ENCODE data around the gene GPATCH3.

Gene GPATCH3

GRCh38 chr1:26922431-26922729 lies 22.1 kb upstream of the GPATCH3 start:
- Mint-ChIP-seq H3K36me3 (ENCODE audit: low read depth) (peaks cover 36% of the 10 kb centered on the region), H3K27me3 (no peaks in the 10 kb centered on the region), H3K4me1 (ENCODE audit: low read depth) (peaks cover 45% of the 10 kb centered on the region), H3K4me3 (peak overlapping the region; percentile 96), H3K27ac (peak overlapping the region; percentile 99), H3K9me3 (no peaks in the 10 kb centered on the region)

GRCh38 chr1:26921540-26922430 lies 21.5 kb upstream of the GPATCH3 start, which contains the start of gene NUDC:
Gene NUDC, plus strand, starts transcription at chr1:26921743. Its CDS starts 106 bp downstream, at chr1:26921849.
- Mint-ChIP-seq H3K4me1 (ENCODE audit: low read depth) (peaks cover 42% of the 10 kb centered on the region), H3K9me3 (no peaks in the 10 kb centered on the region), H3K27me3 (no peaks in the 10 kb centered on the region), H3K27ac (peak within 1 kb of the TSS; percentile 99), H3K36me3 (ENCODE audit: low read depth) (peaks cover 31% of the 10 kb centered on the region), H3K4me3 (peak within 1 kb of the TSS; percentile 96)

- Mint-ChIP-seq H3K4me3 (peak overlapping the region; percentile 96), H3K27ac (peak overlapping the region; percentile 99), H3K27me3 (no peaks in the 10 kb centered on the region), H3K36me3 (ENCODE audit: low read depth) (peaks cover 25% of the 10 kb centered on the region), H3K9me3 (no peaks in the 10 kb centered on the region), H3K4me1 (ENCODE audit: low read depth) (peaks cover 39% of the 10 kb centered on the region)
Measured at GRCh38 chr1:26921126-26921539, 20.9 kb upstream of the GPATCH3 start.

- Mint-ChIP-seq H3K4me3 (no peak overlapping the region), H3K36me3 (ENCODE audit: low read depth) (no peaks in the 10 kb centered on the region), H3K9me3 (no peaks in the 10 kb centered on the region), H3K4me1 (ENCODE audit: low read depth) (peaks cover 5% of the 10 kb centered on the region), H3K27me3 (no peaks in the 10 kb centered on the region), H3K27ac (no peak overlapping the region)
Measured at GRCh38 chr1:26915204-26915842, 15.1 kb upstream of the GPATCH3 start.

GRCh38 chr1:26913754-26914619 lies 13.7 kb upstream of the GPATCH3 start, which contains the start of gene NR0B2:
Gene NR0B2, minus strand, starts transcription at chr1:26913975. Its CDS starts 35 bp downstream, at chr1:26913940.
- Mint-ChIP-seq H3K4me1 (ENCODE audit: low read depth) (no peaks in the 10 kb centered on the region), H3K4me3 (no peak within 1 kb of the TSS), H3K27ac (no peak within 1 kb of the TSS), H3K9me3 (no peaks in the 10 kb centered on the region), H3K36me3 (ENCODE audit: low read depth) (no peaks in the 10 kb centered on the region), H3K27me3 (no peaks in the 10 kb centered on the region)

- H3K27me3 Mint-ChIP-seq, result no peaks in the 10 kb centered on the region
- no peak overlapping the region for H3K27ac Mint-ChIP-seq
- no peak overlapping the region for H3K4me3 Mint-ChIP-seq
- no peaks in the 10 kb centered on the region for H3K9me3 Mint-ChIP-seq
- no peaks in the 10 kb centered on the region for H3K4me1 Mint-ChIP-seq (ENCODE audit: low read depth)
- no peaks in the 10 kb centered on the region for H3K36me3 Mint-ChIP-seq (ENCODE audit: low read depth)
Measured at GRCh38 chr1:26913389-26913753, 13.1 kb upstream of the GPATCH3 start.

- Mint-ChIP-seq H3K9me3 (no peaks in the 10 kb centered on the region), H3K27me3 (no peaks in the 10 kb centered on the region), H3K27ac (no peak overlapping the region), H3K4me1 (ENCODE audit: low read depth) (no peaks in the 10 kb centered on the region), H3K36me3 (ENCODE audit: low read depth) (no peaks in the 10 kb centered on the region), H3K4me3 (no peak overlapping the region)
Measured at GRCh38 chr1:26912147-26912490, 11.9 kb upstream of the GPATCH3 start.

- no peaks in the 10 kb centered on the region for H3K9me3 Mint-ChIP-seq
- no peak overlapping the region for H3K4me3 Mint-ChIP-seq
- no peaks in the 10 kb centered on the region for H3K4me1 Mint-ChIP-seq (ENCODE audit: low read depth)
- no peak overlapping the region for H3K27ac Mint-ChIP-seq
- no peaks in the 10 kb centered on the region for H3K27me3 Mint-ChIP-seq
- H3K36me3 Mint-ChIP-seq (ENCODE audit: low read depth), result no peaks in the 10 kb centered on the region
Measured at GRCh38 chr1:26911399-26912146, 11.3 kb upstream of the GPATCH3 start.

- Mint-ChIP-seq H3K9me3 (no peaks in the 10 kb centered on the region), H3K4me1 (ENCODE audit: low read depth) (no peaks in the 10 kb centered on the region), H3K27me3 (no peaks in the 10 kb centered on the region), H3K36me3 (ENCODE audit: low read depth) (no peaks in the 10 kb centered on the region), H3K27ac (no peak overlapping the region), H3K4me3 (no peak overlapping the region)
Measured at GRCh38 chr1:26910343-26911160, 10.3 kb upstream of the GPATCH3 start.

GRCh38 chr1:26909951-26910342 lies 9.7 kb upstream of the GPATCH3 start:
- no peaks in the 10 kb centered on the region for H3K4me1 Mint-ChIP-seq (ENCODE audit: low read depth)

GRCh38 chr1:26907071-26907917 lies 7.0 kb upstream of the GPATCH3 start:
- H3K27ac Mint-ChIP-seq, result no peak overlapping the region
- no peaks in the 10 kb centered on the region for H3K36me3 Mint-ChIP-seq (ENCODE audit: low read depth)
- no peaks in the 10 kb centered on the region for H3K9me3 Mint-ChIP-seq
- H3K4me3 Mint-ChIP-seq, result no peak overlapping the region
- H3K4me1 Mint-ChIP-seq (ENCODE audit: low read depth), result peaks cover 3% of the 10 kb centered on the region
- no peaks in the 10 kb centered on the region for H3K27me3 Mint-ChIP-seq

More at GRCh38 chr1:26909951-26910342, 9.7 kb upstream of the GPATCH3 start:
- H3K4me3 Mint-ChIP-seq, result no peak overlapping the region
- no peaks in the 10 kb centered on the region for H3K36me3 Mint-ChIP-seq (ENCODE audit: low read depth)
- H3K27me3 Mint-ChIP-seq, result no peaks in the 10 kb centered on the region
- no peaks in the 10 kb centered on the region for H3K9me3 Mint-ChIP-seq
- H3K27ac Mint-ChIP-seq, result no peak overlapping the region

- Mint-ChIP-seq H3K27me3 (no peaks in the 10 kb centered on the region), H3K9me3 (no peaks in the 10 kb centered on the region), H3K27ac (peak overlapping the region; percentile 97), H3K4me3 (peak overlapping the region; percentile 95), H3K36me3 (ENCODE audit: low read depth) (peaks cover 12% of the 10 kb centered on the region), H3K4me1 (ENCODE audit: low read depth) (peaks cover 35% of the 10 kb centered on the region)
Measured at GRCh38 chr1:26900815-26901511, 696 bp upstream of the GPATCH3 start.

GRCh38 chr1:26897351-26897750 lies 2.9 kb downstream of the GPATCH3 start:
- Mint-ChIP-seq H3K9me3 (no peaks in the 10 kb centered on the region), H3K4me1 (ENCODE audit: low read depth) (peaks cover 33% of the 10 kb centered on the region), H3K27ac (no peak overlapping the region), H3K27me3 (no peaks in the 10 kb centered on the region), H3K4me3 (no peak overlapping the region), H3K36me3 (ENCODE audit: low read depth) (peaks cover 33% of the 10 kb centered on the region)

All from stimulated activated naive CD8-positive, alpha-beta T cell treated with anti-CD3 and anti-CD28 coated beads, Interleukin-15, Interleukin-2, amounts not matched to agents 100 ng/mL and 50 ng/mL, for 24 hours (primary cell).